ENCODE measurements around the gene APMAP. TPM values are rescaled to one million over a fixed set of nuclear protein-coding genes. Genes with fewer than 3 reads are reported as not detected.

The APMAP gene
- total and polyA plus RNA-seq, 9 donors = 23.5 to 103 (median 45.8) TPM

DNA sequence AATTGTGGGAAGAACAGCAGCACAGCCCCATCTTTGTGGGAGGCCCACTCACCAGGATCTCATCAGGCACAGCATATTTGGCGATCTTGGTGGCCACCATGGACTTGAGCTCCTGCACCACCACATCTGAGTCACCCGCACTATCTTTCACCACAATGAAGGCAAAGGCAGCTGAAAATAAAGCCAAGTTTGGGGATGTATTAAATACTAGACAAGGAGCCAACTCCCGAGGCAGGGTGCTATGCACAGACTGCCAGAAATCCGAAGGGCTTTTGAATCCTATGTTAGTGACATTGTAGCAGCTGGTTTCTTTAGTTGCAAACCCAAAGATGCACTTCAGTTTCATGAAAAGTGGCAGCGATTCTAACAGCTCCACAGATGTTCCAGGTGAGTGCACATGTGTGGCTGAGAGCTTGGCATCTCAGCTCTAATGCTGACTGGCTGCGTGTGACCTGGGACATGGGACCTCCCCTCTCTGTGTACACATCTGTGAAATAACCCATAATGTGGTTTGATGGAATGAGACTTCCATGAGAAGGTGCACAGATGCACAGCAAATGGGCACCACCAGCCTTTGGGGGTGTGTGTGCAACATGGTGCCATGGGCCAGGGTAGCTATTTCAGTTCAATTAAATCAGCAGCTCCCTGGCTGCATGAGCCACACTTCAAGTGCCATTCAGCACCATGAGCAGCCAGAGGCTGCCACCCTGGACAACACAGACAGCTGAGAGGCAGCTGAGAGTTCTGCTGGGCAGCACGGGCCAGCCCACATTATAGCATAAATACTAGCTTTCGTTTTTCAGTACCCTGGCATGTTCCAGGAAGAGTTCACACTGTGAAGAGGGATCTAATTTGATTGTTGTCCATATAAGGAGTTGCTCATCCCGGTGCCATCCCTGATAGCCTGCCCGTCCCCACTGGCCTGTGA is 16.9 kb upstream of the APMAP start:
- TF ChIP-seq, protein P1, sequence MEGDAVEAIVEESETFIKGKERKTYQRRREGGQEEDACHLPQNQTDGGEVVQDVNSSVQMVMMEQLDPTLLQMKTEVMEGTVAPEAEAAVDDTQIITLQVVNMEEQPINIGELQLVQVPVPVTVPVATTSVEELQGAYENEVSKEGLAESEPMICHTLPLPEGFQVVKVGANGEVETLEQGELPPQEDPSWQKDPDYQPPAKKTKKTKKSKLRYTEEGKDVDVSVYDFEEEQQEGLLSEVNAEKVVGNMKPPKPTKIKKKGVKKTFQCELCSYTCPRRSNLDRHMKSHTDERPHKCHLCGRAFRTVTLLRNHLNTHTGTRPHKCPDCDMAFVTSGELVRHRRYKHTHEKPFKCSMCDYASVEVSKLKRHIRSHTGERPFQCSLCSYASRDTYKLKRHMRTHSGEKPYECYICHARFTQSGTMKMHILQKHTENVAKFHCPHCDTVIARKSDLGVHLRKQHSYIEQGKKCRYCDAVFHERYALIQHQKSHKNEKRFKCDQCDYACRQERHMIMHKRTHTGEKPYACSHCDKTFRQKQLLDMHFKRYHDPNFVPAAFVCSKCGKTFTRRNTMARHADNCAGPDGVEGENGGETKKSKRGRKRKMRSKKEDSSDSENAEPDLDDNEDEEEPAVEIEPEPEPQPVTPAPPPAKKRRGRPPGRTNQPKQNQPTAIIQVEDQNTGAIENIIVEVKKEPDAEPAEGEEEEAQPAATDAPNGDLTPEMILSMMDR (IDR thresholded peaks at IDR 0.05) = no peak
- TF ChIP-seq EP300 (IDR thresholded peaks at IDR 0.05) = no peak
- no peak for TF ChIP-seq POLR2A (IDR thresholded peaks at IDR 0.05)
- Histone ChIP-seq H3K27ac (no peak overlapping the region), H3K36me3 (no peaks in the 10 kb centered on the region), H3K4me3 (no peak overlapping the region), H3K27me3 (no peaks in the 10 kb centered on the region), H3K9me3 (no peaks in the 10 kb centered on the region), H3K4me1 (ENCODE audit: insufficient read depth) (peaks cover 1% of the 10 kb centered on the region)
- 85 to 86% (median 86%) methylated on average over 10 of the region's 10 CpGs for WGBS, 3 donors
- intact Hi-C loops (cut with DNase I) = no loop called here
- peak in 1 of 5 donors; percentile 4 for DNase-seq

DNA sequence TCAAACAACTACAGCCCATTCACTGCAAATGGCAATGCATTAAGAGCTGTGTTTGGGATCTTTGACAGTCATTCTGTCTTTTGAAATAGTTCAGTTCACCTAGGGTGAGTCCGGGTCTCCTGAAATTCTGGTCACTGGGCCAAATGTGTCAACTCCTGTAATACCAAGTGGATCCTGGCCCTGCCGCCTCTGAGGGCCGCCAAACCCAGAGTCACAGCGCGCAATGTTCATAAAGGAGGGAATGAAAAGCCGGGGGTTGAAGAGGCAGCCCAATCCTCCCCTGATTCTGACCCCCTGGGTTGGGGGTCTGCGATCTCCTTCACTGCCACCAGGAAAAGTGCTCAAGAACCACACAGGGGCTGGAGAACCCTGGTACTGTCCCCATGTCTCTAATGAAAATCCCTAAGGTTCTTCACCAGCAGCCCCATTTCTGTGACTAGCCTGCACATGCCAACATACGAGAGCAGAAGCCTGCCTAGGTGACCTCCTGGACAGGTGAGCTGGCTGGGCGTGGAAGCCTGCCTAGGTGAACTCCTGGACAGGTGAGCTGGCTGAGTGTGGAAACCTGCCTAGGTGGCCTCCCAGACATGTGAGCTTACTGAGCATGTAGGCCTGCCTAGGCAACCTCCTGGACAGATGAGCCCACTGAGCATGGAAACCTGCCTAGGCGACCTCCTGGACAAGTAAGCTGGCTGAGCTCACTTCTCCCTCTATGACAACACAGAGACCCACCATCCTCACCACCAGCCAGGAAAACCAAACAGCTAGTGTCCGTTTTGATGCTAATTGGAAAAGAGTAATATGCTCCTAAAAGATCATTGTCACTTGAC is 16.1 kb upstream of the APMAP start:
- no peaks in the 10 kb centered on the region for H3K27me3 ChIP-seq
- TF ChIP-seq POLR2A (IDR thresholded peaks at IDR 0.05) = no peak
- WGBS, 3 donors = 93 to 95% (median 93%) methylated on average over 9 to 11 of the region's 11 CpGs
- H3K4me3 ChIP-seq = no peak overlapping the region
- H3K9me3 ChIP-seq = no peaks in the 10 kb centered on the region
- no peaks in the 10 kb centered on the region for H3K36me3 ChIP-seq
- H3K27ac ChIP-seq = no peak overlapping the region
- peak in 1 of 5 donors; percentile 2 for DNase-seq
- intact Hi-C loops (cut with DNase I) = no loop called here
- peaks cover 1% of the 10 kb centered on the region for H3K4me1 ChIP-seq (ENCODE audit: insufficient read depth)

DNA sequence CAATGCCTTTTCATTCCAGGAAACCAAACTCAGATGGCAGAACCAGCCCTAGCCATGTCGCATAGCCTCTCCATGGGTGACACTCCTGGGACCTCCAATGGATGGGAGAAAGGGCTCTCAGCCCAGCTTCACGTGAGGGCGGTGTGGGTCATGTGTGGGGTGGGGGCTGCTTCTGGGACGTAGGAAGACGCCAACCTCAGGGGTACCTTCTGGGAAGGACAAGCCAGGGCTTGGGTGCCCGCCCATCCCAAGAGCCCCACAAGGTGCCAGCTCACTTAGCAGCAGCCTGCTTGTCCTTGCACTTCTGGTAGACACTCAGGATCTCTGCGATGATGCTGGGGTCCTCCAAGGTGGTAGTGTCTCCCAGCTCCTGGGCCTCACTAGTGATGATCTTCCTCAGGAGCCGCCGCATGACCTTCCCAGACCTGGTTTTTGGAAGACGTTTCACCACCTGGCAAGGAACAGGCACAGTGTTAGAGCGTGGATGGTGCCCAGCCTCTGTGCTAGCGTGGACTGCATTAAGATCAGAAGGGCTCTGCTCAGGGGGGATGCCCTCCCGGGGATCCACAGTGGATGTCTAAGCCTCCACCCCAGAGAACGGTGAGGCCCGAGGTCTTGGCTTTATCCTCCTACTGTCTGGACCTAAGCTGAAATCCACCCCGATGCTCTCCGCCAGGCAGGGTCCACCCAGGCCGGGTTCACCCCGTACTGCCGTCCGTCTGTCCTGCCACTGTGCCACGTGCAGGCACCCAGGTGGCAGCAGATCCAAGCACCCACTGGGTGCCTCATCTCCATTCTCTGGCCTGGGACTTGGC is 15.1 kb upstream of the APMAP start:
- Histone ChIP-seq H3K9me3 (no peaks in the 10 kb centered on the region), H3K27me3 (no peaks in the 10 kb centered on the region), H3K36me3 (no peaks in the 10 kb centered on the region), H3K4me1 (ENCODE audit: insufficient read depth) (peaks cover 1% of the 10 kb centered on the region), H3K4me3 (no peak overlapping the region), H3K27ac (no peak overlapping the region)
- TF ChIP-seq POLR2A (IDR thresholded peaks at IDR 0.05) = no peak
- TF ChIP-seq EP300 (IDR thresholded peaks at IDR 0.05) = no peak
- TF ChIP-seq, protein P1 (IDR thresholded peaks at IDR 0.05) = no peak
- intact Hi-C loops (cut with DNase I) = no loop called here
- WGBS, 3 donors = 92 to 97% (median 93%) methylated on average over 20 to 22 of the region's 22 CpGs
- DNase-seq = peak in 1 of 5 donors; percentile 3

DNA sequence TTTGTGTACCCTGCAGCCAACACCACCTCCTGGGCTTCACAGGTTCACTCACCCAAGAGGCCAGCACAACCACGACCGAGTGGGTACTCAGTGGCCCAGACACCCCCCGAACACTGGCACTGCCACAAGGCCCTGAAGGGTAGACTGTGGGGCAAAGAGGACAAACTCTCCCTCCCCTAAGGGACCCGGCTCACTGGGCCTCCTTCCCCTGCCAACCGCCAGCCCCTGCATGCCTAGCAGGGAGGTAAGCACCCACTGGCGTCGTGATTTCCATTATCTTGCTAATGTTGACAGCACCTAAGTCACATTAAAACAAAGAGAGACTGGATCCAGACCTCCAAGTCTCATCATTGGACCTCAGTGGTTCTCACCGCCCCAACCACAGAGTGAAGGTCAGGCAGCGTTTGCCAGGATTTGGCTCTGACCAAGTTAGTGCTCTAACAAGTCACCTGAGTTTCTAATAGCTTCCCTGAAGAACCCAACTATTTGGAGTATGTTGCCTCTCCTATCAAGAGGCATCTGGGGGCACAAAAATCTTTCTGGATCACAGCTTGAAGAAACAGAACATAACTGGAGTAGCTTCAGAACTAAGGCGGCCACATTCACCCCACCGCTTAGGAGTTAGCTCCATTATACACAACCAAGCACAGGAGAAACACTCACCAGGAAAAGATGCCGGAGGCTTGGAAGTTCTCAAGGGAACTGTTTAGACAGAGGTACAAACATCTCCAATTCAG is 14.0 kb upstream of the APMAP start:
- 85 to 95% (median 87%) methylated on average over 12 of the region's 12 CpGs for WGBS, 3 donors
- DNase-seq = peak in 1 of 5 donors; percentile 4
- intact Hi-C loops (cut with DNase I) = no loop called here
- TF ChIP-seq POLR2A (IDR thresholded peaks at IDR 0.05) (no peak), EP300 (IDR thresholded peaks at IDR 0.05) (no peak)
- TF ChIP-seq, protein P1 (IDR thresholded peaks at IDR 0.05) = no peak
- Histone ChIP-seq H3K4me3 (no peak overlapping the region), H3K27me3 (no peaks in the 10 kb centered on the region), H3K9me3 (no peaks in the 10 kb centered on the region), H3K36me3 (no peaks in the 10 kb centered on the region), H3K27ac (no peak overlapping the region), H3K4me1 (ENCODE audit: insufficient read depth) (peaks cover 1% of the 10 kb centered on the region)

Measured in ovary (tissue), 9 donors.